Stimulated activated naive CD8-positive, alpha-beta T cell treated with anti-CD3 and anti-CD28 coated beads, Interleukin-15, amount 100 ng/mL, for 72 hours (primary cell): ENCODE measurements around the gene OR4K2.
"Not testable (repeated sequence)": the region's sequence is repeated elsewhere in the genome, so short reads cannot be mapped to it uniquely, and the experiment has no call there.

Experiments
- ATAC-seq: fragments of 150-1000 bp; cut with Tn5 transposase; 2 replicates; pipeline ENCODE4 v1.10.0; 2021; ENCODE audit warnings: mild to moderate bottlenecking, moderate library complexity
- DNase-seq, 2 donors: peaks; one replicate each; pipeline ENCODE4 v3.0.0; 2021 to 2022
- H3K27ac Mint-ChIP-seq, 2 donors: one replicate each; pipeline ENCODE4 v1.8.0; 2022; ENCODE audit warnings: mild to moderate bottlenecking in 2 of 2, mixed read lengths in 2 of 2, moderate library complexity in 2 of 2
- H3K27me3 Mint-ChIP-seq: one replicate; pipeline ENCODE4 v1.8.0; 2022; ENCODE audit warnings: mixed read lengths
- H3K4me1 Mint-ChIP-seq: one replicate; pipeline ENCODE4 v1.8.0; 2022; ENCODE audit warnings: mild to moderate bottlenecking, mixed read lengths
- H3K4me3 Mint-ChIP-seq, 2 donors: one replicate each; pipeline ENCODE4 v1.8.0; 2022; ENCODE audit warnings: mild to moderate bottlenecking in 2 of 2, mixed read lengths in 2 of 2, moderate library complexity in 1 of 2
- H3K9me3 Mint-ChIP-seq, 2 donors: one replicate each; pipeline ENCODE4 v1.8.0; 2022; ENCODE audit warnings: mixed read lengths in 2 of 2

Gene OR4K2

GRCh38 chr14:19874842-19875241 is at the start of gene OR4K2:
TSS of gene OR4K2 (plus strand) at chr14:19875142. CDS start at chr14:19876268, 1,126 bp downstream.
- Mint-ChIP-seq H3K27ac (no peak within 1 kb of the TSS), H3K9me3 (no peaks in the 10 kb centered on the region)

GRCh38 chr14:19827626-19828244 is 47.2 kb upstream of the OR4K2 start:
- not testable (repeated sequence) for ATAC-seq, DNase-seq, H3K9me3 Mint-ChIP-seq, H3K27me3 Mint-ChIP-seq, H3K4me3 Mint-ChIP-seq, H3K4me1 Mint-ChIP-seq, H3K27ac Mint-ChIP-seq

More at GRCh38 chr14:19874842-19875241, at the start of gene OR4K2:
- ATAC-seq, result no peak
- DNase-seq, result no peak
- Mint-ChIP-seq H3K4me1 (no peaks in the 10 kb centered on the region), H3K27me3 (no peaks in the 10 kb centered on the region), H3K4me3 (no peak within 1 kb of the TSS)

DNA sequence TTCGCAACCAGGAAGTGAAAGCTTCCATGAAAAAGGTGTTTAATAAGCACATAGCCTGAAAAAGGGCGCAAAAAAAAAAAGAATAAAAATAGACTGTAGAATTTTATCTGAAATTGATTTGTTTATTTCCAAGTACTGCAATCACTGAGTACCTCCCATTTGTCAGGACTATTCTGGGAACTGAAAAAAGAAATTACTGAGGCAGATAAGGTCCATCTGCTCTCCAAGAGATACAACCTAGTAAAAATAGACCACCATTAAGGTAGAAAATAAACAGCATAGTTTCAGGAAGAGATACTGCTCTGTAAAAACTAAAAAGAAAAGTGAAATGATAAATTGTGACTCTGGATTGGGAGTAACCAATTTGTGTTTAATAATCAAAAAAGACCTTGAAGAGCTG is 46.6 kb upstream of the OR4K2 start:
- Mint-ChIP-seq H3K27me3 (no peaks in the 10 kb centered on the region), H3K4me1 (no peaks in the 10 kb centered on the region), H3K9me3 (no peaks in the 10 kb centered on the region), H3K27ac (no peak overlapping the region), H3K4me3 (no peak overlapping the region)
- no peak for ATAC-seq
- DNase-seq, result no peak

DNA sequence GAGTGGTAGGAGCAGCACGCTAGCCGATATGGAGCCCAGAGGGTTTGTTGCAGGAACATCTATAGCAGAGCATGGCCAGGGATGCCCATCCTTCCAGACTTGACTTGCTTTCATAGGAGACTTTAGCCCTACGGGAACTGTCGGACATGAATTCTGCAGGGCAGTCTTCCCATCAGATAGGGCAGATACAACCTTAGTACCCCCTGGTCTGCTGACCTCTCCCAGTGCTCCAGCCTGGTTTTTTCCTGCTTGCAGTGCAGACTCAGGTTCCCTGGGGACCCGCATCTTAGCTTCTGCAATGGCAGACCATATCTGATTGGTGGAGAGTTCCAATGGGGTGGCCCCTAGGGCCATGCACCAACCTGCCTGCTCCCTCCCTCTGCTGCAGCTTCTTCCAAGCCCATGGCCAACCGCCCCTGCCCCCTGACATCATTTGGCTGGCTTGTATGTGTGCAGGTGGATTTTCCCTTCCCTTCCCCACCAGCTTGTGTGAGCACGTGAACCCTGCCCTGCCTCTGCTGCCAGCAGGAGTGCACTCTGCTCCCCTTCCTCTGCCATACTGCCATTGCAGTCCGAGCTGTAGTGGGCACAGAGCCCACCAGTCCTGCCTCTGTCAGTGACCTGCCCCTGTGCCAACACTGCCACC is 40.6 kb upstream of the OR4K2 start:
- DNase-seq, ATAC-seq, H3K9me3 Mint-ChIP-seq, H3K27ac Mint-ChIP-seq, H3K27me3 Mint-ChIP-seq, H3K4me1 Mint-ChIP-seq, H3K4me3 Mint-ChIP-seq: not testable (repeated sequence)

DNA sequence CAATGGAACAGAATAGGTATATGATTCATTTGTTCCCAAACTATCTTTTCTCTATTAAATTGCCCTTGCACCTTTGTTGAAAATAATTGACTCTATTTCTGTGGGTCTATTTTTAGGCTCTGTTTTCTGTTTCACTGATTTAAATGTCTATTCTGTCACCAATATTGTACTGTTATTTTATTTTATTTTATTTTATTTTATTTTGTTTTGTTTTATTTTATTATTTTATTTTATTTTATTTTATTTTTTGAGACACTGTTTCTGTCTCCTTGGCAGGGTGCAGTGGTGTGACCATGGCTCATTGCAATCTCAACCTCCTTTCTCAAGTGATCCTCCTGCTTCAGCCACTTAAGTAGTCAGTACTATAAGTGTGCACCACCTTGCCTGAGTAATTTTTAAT is 36.5 kb upstream of the OR4K2 start:
- H3K27me3 Mint-ChIP-seq, result no peaks in the 10 kb centered on the region
- no peak overlapping the region for H3K4me3 Mint-ChIP-seq
- H3K9me3 Mint-ChIP-seq, result no peaks in the 10 kb centered on the region
- H3K4me1 Mint-ChIP-seq, result no peaks in the 10 kb centered on the region
- no peak overlapping the region for H3K27ac Mint-ChIP-seq
- ATAC-seq, result no peak
- DNase-seq, result no peak

DNA sequence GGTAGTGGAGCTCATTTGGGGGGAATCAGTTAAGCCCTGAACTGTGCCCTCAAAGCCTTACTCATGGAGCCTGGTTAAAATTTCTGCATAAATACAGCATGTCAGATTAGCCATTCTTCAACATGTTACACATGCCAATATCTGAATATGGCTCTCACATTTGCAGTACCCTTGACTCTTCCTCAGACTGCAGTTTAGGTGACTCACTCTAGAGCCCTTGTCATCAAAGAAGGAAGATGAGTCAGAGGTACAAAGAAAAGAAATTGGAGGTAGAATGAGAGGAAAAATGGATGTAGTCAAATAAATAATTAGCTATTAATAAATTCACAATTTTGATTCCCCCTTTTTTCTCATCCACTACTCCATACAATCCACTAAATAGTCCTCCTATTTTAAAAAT is 23.6 kb upstream of the OR4K2 start:
- Mint-ChIP-seq H3K4me3 (no peak overlapping the region), H3K9me3 (peaks cover 0 to 12% of the 10 kb centered on the region in 2 donors), H3K27ac (no peak overlapping the region), H3K27me3 (peaks cover 8% of the 10 kb centered on the region), H3K4me1 (no peaks in the 10 kb centered on the region)
- DNase-seq, result no peak
- ATAC-seq, result no peak

GRCh38 chr14:19866061-19866669 is 8.8 kb upstream of the OR4K2 start:
- DNase-seq, H3K9me3 Mint-ChIP-seq, ATAC-seq, H3K27me3 Mint-ChIP-seq, H3K27ac Mint-ChIP-seq, H3K4me3 Mint-ChIP-seq, H3K4me1 Mint-ChIP-seq: not testable (repeated sequence)

DNA sequence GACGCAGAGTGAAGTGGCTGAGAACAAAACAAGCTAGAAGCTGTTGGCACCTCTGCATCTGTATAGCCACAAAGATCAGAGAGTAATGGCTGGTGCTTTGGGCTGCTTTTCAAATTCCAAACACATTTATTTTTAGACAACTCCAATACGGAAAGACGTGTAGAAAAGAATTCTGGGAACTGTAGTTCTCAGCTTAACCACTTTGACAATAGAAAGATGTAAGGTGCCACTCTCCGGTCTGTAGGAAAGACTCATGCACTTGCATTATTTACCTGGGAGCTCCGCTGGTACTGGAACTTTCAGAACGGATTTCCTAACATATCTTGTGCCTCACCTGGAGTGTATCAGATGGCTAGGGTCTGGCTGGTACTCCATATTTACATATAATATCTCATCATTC is 1.8 kb upstream of the OR4K2 start:
- ATAC-seq (no peak), DNase-seq (no peak)
- no peaks in the 10 kb centered on the region for H3K9me3 Mint-ChIP-seq
- H3K4me1 Mint-ChIP-seq, result no peaks in the 10 kb centered on the region
- H3K27ac Mint-ChIP-seq, result no peak overlapping the region
- H3K27me3 Mint-ChIP-seq, result no peaks in the 10 kb centered on the region
- no peak overlapping the region for H3K4me3 Mint-ChIP-seq

DNA sequence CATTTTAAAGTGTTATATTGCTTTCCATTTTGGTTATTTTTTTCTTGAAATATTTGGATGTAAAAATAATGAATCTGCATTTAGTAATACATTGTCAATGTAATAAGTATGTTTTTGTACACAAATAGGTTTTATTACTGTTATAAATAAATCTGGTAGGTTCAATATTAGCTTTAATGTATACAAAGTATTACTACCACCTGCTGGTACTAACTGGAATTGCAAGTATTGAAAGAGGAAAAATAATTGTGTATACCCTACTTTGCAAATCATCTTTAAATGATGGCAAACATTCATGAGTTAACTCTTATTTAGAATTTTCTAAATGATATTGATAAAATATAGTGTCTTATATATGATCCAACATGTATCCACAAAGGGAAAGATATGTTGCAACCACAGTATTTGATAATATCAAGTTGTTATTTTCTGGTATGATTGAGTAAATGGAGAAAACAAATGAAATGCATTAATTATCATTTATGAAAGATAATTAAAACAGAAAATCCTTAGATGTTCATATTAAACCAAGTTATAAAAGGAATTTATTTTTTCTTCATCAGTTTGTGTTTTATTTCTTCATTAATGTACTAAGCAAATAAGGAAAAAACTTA is 3.2 kb downstream of the OR4K2 start:
- DNase-seq (no peak), ATAC-seq (no peak)
- Mint-ChIP-seq H3K9me3 (no peaks in the 10 kb centered on the region), H3K27ac (no peak overlapping the region), H3K27me3 (no peaks in the 10 kb centered on the region), H3K4me1 (no peaks in the 10 kb centered on the region), H3K4me3 (no peak overlapping the region)

- H3K4me3 Mint-ChIP-seq, result no peak overlapping the region
- ATAC-seq, result peak; percentile 52
- H3K4me1 Mint-ChIP-seq, result no peaks in the 10 kb centered on the region
- peaks cover 0 to 33% of the 10 kb centered on the region in 2 donors for H3K9me3 Mint-ChIP-seq
- DNase-seq, result no peak
- H3K27ac Mint-ChIP-seq, result no peak overlapping the region
- no peaks in the 10 kb centered on the region for H3K27me3 Mint-ChIP-seq
Observed at GRCh38 chr14:19895282-19895681, 20.3 kb downstream of the OR4K2 start.

DNA sequence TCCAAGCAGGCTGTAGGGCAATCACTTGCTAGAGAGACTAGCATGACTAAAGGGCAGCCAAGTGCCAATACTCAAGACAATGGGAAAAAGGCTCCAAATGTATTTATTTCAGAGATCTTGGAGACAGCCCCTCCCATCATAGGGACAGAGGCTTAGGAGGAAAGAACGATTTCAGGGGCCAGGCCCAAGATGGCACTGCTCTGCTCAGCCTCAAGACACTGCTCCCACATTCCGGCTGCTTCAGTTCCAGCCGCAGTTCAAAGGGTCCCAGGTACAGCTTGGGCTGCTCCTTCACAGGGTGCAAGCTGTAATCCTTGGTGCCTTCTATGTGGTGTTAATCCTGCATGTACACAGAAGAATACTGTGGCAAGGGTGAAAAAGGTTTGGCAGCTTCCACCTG is 26.1 kb downstream of the OR4K2 start:
- Mint-ChIP-seq H3K27ac (no peak overlapping the region), H3K4me1 (no peaks in the 10 kb centered on the region), H3K9me3 (peaks cover 0 to 41% of the 10 kb centered on the region in 2 donors), H3K27me3 (no peaks in the 10 kb centered on the region), H3K4me3 (no peak overlapping the region)
- ATAC-seq (peak; percentile 20), DNase-seq (no peak)

- no peak overlapping the region for H3K4me3 Mint-ChIP-seq
- no peaks in the 10 kb centered on the region for H3K27me3 Mint-ChIP-seq
- H3K27ac Mint-ChIP-seq, result no peak overlapping the region
- DNase-seq (no peak), ATAC-seq (no peak)
- no peaks in the 10 kb centered on the region for H3K4me1 Mint-ChIP-seq
- H3K9me3 Mint-ChIP-seq, result peaks cover 0 to 29% of the 10 kb centered on the region in 2 donors
Observed at GRCh38 chr14:19902409-19902808, 27.5 kb downstream of the OR4K2 start.

- Mint-ChIP-seq H3K27ac (no peak overlapping the region), H3K4me1 (no peaks in the 10 kb centered on the region), H3K4me3 (no peak overlapping the region), H3K9me3 (peaks cover 7 to 14% of the 10 kb centered on the region in 2 donors), H3K27me3 (peaks cover 7% of the 10 kb centered on the region)
- ATAC-seq (no peak), DNase-seq (no peak)
Observed at GRCh38 chr14:19906665-19907064, 31.7 kb downstream of the OR4K2 start.

DNA sequence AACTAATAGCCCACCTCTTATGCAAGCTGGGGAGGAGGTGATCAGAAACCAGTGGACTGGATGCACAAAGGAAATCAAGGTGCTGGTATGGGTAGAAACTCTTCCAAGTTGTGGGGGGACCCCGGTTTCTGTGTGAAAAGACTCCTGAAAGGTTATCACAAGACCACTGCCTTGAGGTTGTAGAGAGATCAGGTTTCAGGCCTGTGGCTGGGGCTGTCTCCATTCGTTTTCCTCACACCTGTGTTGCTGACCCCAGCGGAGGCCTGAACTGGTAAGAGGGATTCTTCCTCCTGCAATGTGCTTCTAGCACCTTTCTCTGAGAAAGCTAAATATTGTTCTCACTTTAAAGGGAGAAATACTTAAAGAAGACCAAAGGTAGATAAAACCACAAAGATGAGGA is 36.2 kb downstream of the OR4K2 start:
- Mint-ChIP-seq H3K4me3 (no peak overlapping the region), H3K27me3 (peaks cover 8% of the 10 kb centered on the region), H3K4me1 (no peaks in the 10 kb centered on the region), H3K27ac (no peak overlapping the region), H3K9me3 (peaks cover 8 to 12% of the 10 kb centered on the region in 2 donors)
- DNase-seq, result no peak
- no peak for ATAC-seq

- Mint-ChIP-seq H3K4me3 (no peak overlapping the region), H3K4me1 (no peaks in the 10 kb centered on the region), H3K9me3 (no peaks in the 10 kb centered on the region), H3K27me3 (no peaks in the 10 kb centered on the region), H3K27ac (no peak overlapping the region)
- ATAC-seq, result no peak
- DNase-seq, result no peak
Observed at GRCh38 chr14:19917243-19917642, 42.3 kb downstream of the OR4K2 start.

- DNase-seq (no peak), ATAC-seq (peak; percentile 64)
- H3K4me1 Mint-ChIP-seq, result no peaks in the 10 kb centered on the region
- no peak overlapping the region for H3K4me3 Mint-ChIP-seq
- no peaks in the 10 kb centered on the region for H3K27me3 Mint-ChIP-seq
- no peaks in the 10 kb centered on the region for H3K9me3 Mint-ChIP-seq
- no peak overlapping the region for H3K27ac Mint-ChIP-seq
Observed at GRCh38 chr14:19917955-19918518, 43.1 kb downstream of the OR4K2 start.
